CD4-positive, alpha-beta T cell treated with Interleukin-6 for 4 hours (primary cell): ENCODE measurements around the gene C1D.
"Not testable (repeated sequence)": the region's sequence is repeated elsewhere in the genome, so short reads cannot be mapped to it uniquely, and the experiment has no call there.

Source experiments
- DNase-seq: peaks from one replicate; pipeline ENCODE4 v3.0.0-alpha.2; 2020; ENCODE audit warnings: mixed read lengths

C1D gene

DNA sequence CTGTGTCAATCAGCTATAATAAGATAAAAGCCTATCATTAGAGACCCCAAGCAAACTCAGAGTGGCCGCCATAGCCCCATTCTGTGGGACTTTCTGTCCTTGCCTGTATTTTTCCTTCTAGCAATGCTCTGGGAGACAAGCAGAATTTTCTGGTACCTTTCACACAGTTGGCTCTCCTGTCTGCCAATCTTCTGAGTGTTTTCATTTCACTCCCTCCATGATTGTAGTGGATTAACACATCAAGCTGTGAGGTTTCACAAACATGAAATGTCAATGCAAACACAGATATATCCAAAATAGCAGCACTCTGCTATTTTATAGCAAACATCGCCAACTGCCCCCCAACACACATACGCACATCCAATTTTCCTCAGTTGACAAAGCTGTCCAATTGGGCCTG is 64.9 kb downstream of the C1D start:
- DNase-seq, result no peak

DNA sequence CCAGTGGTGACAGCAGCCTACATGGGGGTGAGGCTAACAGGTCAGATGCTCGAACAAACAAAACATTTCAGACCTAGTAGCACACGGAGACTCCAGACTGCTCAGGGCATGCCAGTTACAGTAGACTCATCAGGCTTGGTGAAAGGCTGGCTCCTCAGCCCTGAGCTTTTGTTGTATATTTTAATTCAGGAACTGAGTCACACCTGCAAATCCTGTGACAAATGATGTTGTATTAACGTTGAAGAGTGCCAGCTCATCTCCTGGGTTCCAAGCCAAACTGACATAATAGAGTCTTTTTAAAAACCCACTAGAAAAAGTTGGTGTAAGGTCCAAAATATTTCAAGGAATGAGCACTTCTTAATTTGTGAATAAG is 65.3 kb downstream of the C1D start:
- no peak for DNase-seq

DNA sequence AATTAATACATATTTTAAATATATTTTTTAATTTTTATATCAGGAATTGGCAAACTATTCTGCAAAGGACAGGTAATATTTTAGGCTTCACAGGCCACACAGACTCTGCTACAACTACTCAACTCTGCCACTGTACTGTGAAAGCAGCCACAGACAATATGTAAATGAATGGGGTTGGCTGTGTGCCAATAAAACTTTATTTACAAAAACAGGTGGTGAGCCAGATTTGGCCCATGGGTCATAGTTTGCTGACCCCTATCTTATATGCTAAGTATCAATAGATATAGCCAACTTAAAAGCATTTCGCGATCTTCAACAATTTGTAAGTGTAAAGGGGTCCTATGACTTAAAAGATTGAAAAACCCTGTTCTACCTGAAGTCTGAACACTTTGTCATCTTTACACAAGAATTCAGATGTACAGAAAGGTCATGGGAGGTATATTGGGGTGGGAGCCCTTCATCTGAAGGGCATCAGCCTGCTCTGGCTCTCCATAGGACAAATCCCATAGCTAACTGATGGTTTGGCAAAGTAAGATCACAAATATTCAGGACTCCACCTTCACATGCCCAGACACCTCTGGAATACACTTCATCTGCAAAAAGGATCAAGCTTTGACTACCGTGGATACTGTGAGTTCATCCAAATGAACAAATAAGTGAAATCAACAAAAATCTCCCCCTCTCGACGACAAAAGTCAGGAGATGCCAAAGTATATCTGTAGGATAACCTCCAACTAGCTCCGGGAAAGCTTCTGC is 65.9 kb downstream of the C1D start:
- DNase-seq, result no peak

DNA sequence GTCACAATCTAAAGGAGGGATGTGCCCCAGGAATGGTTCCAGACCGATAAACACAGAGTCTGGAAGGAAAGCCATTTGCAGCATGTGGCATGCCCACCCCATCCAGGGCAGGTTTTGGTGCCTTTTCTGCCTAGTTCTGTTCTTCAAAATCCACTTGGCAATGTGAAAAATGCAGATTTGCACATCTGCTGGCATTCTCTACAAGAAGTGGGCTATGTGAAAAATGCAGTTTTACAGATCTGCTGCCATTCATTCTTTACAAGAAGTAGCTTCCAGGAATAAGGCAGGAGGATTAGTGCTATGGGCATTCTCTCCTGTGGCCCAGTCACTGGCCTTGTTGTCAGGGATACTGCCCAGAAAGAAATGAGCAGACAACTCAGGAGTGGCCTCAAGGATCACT is 68.1 kb downstream of the C1D start:
- no peak for DNase-seq

DNA sequence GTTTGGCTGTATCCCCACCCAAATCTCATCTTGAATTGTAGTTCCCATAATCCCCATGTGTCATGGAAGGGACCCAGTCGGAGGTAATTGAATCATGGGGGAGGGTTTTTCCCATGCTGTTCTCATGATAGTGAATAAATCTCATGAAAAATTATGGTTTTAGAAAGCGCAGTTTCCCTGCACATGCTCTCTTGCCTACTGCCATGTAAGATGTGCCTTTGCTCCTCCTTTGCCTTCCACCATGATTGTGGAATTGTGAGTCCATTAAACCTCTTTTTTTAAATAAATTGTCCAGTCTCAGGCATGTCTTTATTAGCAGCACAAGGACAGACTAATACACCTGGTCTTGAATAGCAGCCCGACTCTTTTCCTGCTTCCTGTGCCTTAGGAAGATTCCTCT is 68.7 kb downstream of the C1D start:
- not testable (repeated sequence) for DNase-seq

DNA sequence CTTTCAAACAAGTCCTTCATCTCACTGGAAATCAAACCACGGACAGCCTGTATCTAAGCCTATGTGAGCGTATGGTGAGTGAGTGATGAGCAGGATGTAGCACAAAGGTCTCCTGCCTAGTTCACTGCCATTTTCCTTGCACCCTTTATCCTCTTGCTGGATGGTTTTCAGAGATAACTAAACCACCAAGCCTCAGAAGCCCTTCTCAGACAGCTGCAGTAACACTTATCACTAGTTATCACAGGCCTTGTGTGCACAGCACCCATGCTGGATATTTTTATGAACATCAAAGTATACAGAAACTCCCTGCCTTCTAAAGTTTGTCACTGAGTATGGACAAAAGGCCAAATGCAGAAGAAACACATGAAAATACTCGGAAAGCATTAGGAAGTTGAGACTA is 69.5 kb downstream of the C1D start:
- no peak for DNase-seq

DNA sequence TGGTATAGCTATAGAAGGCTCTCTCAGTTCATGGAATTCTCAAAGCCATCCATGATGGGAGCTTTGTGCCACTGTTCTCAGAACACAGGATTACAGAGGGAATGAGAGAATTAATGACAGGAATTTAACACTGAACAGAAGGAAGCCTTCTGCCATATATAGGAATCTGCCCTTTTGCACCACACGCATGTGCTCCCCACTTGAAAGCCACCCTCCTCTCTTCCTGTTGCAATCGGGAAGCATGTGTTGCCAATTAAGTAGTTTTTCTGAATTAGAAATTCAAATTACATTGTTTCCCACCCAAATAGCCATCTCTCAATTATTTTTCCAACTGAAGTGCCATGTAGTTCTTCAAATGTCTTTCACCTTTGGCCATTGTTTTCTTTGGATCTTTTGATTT is 71.3 kb downstream of the C1D start:
- DNase-seq, result no peak
